ENCODE measurements around the gene CXXC5.

DNA sequence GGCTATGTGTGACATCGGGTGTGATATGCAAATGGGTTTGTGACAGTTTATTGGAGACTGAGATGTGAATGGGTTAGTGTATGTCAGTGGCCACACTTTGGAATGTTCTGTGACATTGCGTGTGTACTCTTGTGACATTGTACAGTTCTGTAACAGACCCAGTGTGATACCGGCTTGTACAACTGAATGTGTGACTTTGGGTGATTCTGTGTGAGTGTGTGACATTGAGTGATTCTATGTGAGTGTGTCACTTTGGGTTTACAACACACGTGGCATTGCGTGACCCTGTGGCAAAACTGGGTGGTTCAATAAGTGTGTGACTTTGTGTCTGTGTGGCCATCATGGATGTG, 38.2 kb downstream of the CXXC5 start:
- TF ChIP-seq CTCF (conservative IDR thresholded peaks at IDR 0.05 in 1 of 2, IDR thresholded peaks at IDR 0.05 in 1 of 2; ENCODE audit: low read depth in 1 of 2, low read length in 2 of 2) = no peak
- no peak for TF ChIP-seq EZH2 (IDR thresholded peaks at IDR 0.05; ENCODE audit: low read length, missing control alignments)
